GM13977 (cell line): ENCODE measurements around the gene BBS1.

ENCODE experiments used
- DNase-seq: peaks from one replicate; pipeline ENCODE4 v3.0.0; 2012; ENCODE audit warnings: low spot score
- CTCF ChIP-seq: IDR thresholded peaks from 2 replicates; pipeline ENCODE4 v1.5.1; 2012; ENCODE audit warnings: mild to moderate bottlenecking, control low read depth; ENCODE audit not compliant: insufficient read depth; ENCODE audit errors: extremely low read depth, missing control alignments
- in situ Hi-C: fragments of 300-500 bp; cut with MboI; formaldehyde crosslinking; loops from one replicate; pipeline ENCODE4 v1.12.0; 2022; ENCODE audit warnings: low sequenced_read_pairs, low pct_unique_long_range_greater_than_20kb, mixed read lengths, inconsistent platforms; ENCODE audit not compliant: unreplicated experiment

BBS1 gene

GRCh38 chr11:66562275-66562674 lies 51.8 kb downstream of the BBS1 start:
- TF ChIP-seq CTCF, result no peak
- no peak for DNase-seq
- in situ Hi-C loops, result loop anchor here (25.0 kb wide), 1 partner anchor 275 kb away; the partner anchor contains the start of gene RCE1

- no peak for TF ChIP-seq CTCF
- in situ Hi-C loops, result loop anchor here (25.0 kb wide), 1 partner anchor 274 kb away; the partner anchor contains the start of gene RCE1
- DNase-seq, result no peak
Observed at GRCh38 chr11:66562907-66563583, 52.6 kb downstream of the BBS1 start.

DNA sequence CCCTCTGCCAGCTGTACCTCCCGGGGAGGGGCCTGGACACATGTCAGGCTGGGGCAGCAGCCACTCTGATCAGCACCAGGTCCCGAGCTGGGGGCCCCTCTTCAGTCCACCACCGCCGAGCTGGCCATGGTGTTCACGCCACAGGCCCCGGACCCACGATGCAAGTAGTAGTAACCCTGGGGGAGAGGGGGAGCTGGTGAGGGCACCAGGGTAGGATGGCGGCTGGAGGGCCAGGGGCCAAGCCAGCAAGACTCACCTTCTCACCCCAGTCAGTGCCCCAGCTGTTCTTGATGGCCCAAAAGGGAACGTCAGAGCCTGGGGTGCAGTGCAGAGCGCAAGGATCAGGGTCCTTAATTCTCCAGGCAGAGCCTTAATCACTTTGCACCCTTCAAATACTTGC lies 53.4 kb downstream of the BBS1 start:
- DNase-seq, result no peak
- no peak for TF ChIP-seq CTCF
- in situ Hi-C loops, result loop anchor here (25.0 kb wide), 1 partner anchor 273 kb away; the partner anchor contains the start of gene RCE1

DNA sequence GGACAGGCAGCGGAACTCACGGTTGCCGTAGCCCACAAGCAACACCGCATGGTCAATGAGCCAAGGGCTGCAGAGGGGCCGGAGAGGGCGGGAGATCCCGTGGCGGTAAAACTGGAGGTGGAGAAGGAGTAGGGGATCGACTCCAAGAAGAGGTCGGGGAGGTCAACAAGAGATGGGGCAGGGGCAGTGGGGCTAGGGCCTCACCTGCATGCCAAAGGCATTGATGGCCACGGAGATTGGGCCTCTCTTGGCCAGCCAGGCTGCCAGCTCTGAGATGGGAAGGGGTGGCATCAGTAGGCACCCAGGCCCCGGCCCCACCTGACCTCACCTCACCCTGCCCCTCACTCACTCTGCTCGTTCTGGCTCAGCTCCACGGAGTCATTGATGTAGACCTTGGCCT lies 54.1 kb downstream of the BBS1 start:
- no peak for TF ChIP-seq CTCF
- no peak for DNase-seq
- in situ Hi-C loops, result loop anchor here (25.0 kb wide), 1 partner anchor 273 kb away; the partner anchor contains the start of gene RCE1

GRCh38 chr11:66564984-66565383 lies 54.5 kb downstream of the BBS1 start:
- no peak for TF ChIP-seq CTCF
- DNase-seq, result no peak
- in situ Hi-C loops, result loop anchor here (25.0 kb wide), 1 partner anchor 272 kb away; the partner anchor contains the start of gene RCE1

GRCh38 chr11:66566221-66566620 lies 55.8 kb downstream of the BBS1 start:
- in situ Hi-C loops, result loop anchor here (25.0 kb wide), 1 partner anchor 271 kb away; the partner anchor contains the start of gene RCE1
- no peak for TF ChIP-seq CTCF
- no peak for DNase-seq
